Left lobe of liver (tissue), 2 donors: ENCODE measurements around the gene NKAIN4. TPM values are rescaled to one million over a fixed set of nuclear protein-coding genes. Genes with fewer than 3 reads are reported as not detected.
"Not testable (repeated sequence)": the region's sequence is repeated elsewhere in the genome, so short reads cannot be mapped to it uniquely, and the experiment has no call there.

ENCODE experiments used
- ATAC-seq: fragments of 200-7000 bp; cut with Tn5 transposase; one replicate; pipeline ENCODE4 v1.9.1; 2020; ENCODE audit warnings: mild to moderate bottlenecking, moderate library complexity
- DNase-seq: peaks from one replicate; pipeline ENCODE4 v3.0.0-alpha.2; 2020; ENCODE audit warnings: low spot score
- total RNA-seq: library from RNA; stranded (reverse); gene quantifications from one replicate; pipeline ENCODE4 v1.2.1, GENCODE V29; 2021
- donor health status: DM: no; HTN: no; CAD: no; lungs with moderate emphysema.
- donor health status: DM: no; HTN: yes; CAD: no.

Gene NKAIN4
- total RNA-seq, 1 donor from 2014 or later: not detected

DNA sequence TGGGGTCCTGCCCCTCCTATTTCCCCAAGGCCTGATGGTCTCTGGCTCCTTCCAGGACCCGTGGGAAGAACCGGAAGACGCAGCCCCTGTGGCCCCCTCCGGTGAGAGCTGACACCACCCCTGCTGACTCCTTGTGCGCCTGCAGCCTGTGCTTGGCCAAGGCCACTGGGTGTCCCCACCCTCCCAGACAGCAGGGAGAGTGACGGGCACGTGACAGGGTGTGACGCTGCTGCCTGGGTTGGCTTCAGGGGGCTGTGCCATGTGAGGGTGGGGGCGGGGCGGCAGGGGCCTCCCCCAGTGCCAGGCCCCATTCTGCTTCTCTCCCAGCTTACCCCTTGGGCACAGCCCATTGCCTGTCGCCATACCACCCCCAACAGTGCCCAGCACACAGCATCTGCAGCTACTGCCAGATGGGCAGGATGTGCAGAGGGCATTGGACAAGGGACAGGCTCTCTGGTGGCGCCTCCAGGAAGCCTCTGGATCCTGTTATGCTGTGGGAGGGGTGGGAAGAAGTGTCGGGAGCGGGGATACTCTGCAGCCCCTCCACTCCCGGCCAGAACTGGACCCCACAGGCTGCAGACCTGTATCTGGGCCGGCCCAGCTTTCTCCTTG lies 15.6 kb downstream of the NKAIN4 start:
- ATAC-seq: no peak
- no peak for DNase-seq

- no peak for DNase-seq
- no peak for ATAC-seq
Measured at GRCh38 chr20:63238031-63238430, 16.2 kb downstream of the NKAIN4 start.

- no peak for ATAC-seq
Measured at GRCh38 chr20:63236116-63236837, 18.0 kb downstream of the NKAIN4 start.

GRCh38 chr20:63235399-63235983 lies 18.8 kb downstream of the NKAIN4 start, which contains the start of gene BIRC7:
TSS of gene BIRC7 (plus strand) at chr20:63235905. CDS start at chr20:63236097, 192 bp downstream.
- ATAC-seq (no peak), DNase-seq (no peak)

More at GRCh38 chr20:63236116-63236837, 18.0 kb downstream of the NKAIN4 start:
- DNase-seq: no peak

DNA sequence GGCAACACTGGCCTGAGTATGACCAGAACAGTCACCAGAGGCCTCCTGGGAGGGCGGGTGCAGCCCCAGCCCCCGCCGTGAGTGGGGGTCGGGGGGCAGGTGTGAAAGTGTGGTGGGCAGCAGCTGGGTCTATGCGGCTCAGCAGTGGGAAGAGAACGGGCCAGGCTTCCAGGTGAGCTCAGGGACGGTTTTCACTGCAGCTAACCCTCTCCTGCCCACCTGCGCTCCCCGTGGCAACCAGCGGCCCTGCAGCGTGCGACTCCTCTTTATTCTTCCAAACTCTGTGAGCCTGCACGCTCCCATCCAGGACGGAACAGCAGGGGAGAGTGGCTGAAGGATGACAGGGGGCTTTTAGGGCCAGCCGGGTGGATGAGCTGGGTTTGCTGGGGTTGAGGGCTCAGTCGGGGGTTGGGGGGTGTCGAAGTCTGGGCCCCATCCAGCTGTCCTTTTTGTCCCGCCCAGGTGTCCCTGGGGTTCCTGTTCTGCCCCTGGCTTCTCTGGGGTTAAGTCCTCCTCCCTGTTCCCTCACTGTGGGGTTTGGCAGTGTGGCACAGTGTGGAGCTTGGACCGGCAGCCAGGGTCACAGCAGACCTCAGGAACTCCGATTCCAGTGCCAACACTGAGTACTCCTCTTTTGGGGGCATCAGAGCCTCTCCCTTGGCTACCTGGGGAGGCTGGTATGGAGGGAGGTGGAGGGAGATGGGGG lies 19.4 kb downstream of the NKAIN4 start:
- peak; percentile 69 for ATAC-seq
- DNase-seq: no peak

- ATAC-seq (no peak), DNase-seq (no peak)
Measured at GRCh38 chr20:63233924-63234323, 20.3 kb downstream of the NKAIN4 start.

GRCh38 chr20:63233061-63233344 lies 21.3 kb downstream of the NKAIN4 start:
- DNase-seq (no peak), ATAC-seq (no peak)

DNA sequence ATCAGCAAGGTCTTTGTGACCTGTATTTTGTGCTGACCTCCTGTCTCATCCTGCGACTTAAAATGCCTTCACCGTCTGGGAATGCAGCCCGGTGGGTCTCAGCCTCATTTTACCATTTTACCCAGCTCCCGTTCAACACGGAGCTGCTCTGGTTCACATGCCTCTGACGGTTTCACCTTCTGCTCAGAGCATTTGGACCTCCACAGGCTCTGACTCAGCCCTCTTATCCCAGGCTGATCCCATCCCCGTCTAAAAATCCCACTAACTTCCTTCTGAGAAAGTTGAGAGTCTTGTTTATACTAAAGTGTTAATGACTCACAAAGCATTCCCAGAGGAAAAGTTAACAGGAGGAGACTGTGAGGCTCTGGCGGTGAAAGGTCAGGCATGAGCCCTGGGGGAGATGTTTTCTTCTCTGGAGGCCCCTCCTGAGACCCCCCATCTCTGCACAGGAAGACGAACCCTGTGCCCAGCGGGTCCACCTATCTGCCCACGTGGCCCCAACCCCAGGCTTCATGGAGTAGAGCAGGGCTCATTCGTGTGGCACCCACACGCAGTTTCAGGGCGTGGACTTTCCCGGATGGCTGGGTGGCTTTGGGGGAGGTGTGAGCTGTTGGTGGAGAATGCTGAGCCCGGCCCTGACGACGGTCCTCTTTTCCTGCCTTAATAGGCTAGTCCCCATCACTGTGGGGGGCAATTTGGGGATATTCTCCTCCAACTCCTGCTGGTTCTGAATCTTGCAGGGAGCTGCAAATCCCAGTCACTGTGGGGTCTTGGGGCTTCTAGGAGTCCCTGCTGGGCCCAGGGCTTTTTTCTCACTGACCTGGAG lies 21.8 kb downstream of the NKAIN4 start:
- ATAC-seq: no peak

DNA sequence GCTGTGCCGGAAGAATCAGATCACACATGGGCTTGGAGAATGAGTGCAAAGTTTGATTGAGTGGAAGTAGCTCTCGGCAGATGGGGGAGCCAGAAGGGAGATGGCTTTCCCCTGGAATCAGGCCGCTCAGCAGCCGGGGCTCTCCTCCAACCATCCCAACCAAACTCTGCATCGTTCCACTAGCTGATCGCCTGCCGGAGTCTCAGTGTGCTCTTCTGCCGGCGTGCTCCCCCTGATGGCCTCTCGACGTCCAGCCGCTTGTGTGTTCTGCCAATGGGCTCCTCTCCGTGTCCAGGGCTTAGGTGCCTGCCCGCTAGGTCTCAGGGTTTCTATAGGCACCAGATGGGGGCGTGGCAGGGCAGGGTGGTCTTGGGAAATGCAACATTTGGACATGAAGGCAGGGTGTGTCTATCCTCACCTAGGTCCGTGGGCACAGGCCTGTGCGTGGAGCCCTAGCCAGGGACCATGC lies 23.4 kb downstream of the NKAIN4 start:
- DNase-seq (peak; percentile 56), ATAC-seq (peak; percentile 91)

More for the DNA sequence above, 21.8 kb downstream of the NKAIN4 start:
- no peak for DNase-seq

GRCh38 chr20:63228806-63229205 lies 25.5 kb downstream of the NKAIN4 start:
- DNase-seq (no peak), ATAC-seq (no peak)

GRCh38 chr20:63227260-63227659 lies 27.0 kb downstream of the NKAIN4 start:
- ATAC-seq (no peak), DNase-seq (no peak)

GRCh38 chr20:63226042-63226943 lies 28.0 kb downstream of the NKAIN4 start:
- ATAC-seq (no peak), DNase-seq (no peak)

GRCh38 chr20:63225082-63225454 lies 29.2 kb downstream of the NKAIN4 start:
- ATAC-seq: no peak
- no peak for DNase-seq

- ATAC-seq: peak; percentile 54
- no peak for DNase-seq
Measured at GRCh38 chr20:63224412-63225081, 29.7 kb downstream of the NKAIN4 start.

- ATAC-seq (no peak), DNase-seq (no peak)
Measured at GRCh38 chr20:63223826-63224207, 30.4 kb downstream of the NKAIN4 start.

- ATAC-seq: peak; percentile 75
Measured at GRCh38 chr20:63223121-63223825, 31.0 kb downstream of the NKAIN4 start.

DNA sequence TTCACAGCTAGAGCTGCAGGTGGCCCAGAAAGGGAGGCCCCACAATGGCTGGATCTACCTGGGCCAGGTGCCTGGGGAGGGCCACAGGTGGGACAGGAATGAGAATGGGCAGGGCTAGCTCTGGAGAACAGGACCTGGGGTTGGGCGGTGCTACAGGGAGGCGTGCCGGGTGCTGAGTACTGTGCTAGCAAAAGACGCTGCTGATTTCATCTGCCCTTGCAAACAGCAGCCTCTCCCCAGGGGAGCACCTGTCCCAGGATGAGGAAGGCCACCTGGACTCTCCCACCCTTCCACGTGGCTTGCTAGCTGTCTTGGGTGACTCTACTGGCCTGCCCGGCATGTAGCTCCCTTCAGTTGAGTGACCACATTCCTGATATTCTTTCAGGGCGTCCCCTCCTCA lies 31.7 kb downstream of the NKAIN4 start:
- ATAC-seq: no peak
- DNase-seq: no peak

More at GRCh38 chr20:63223121-63223825, 31.0 kb downstream of the NKAIN4 start:
- DNase-seq: no peak

GRCh38 chr20:63221400-63222053 lies 32.7 kb downstream of the NKAIN4 start:
- ATAC-seq, DNase-seq: not testable (repeated sequence)
